Activated CD8-positive, alpha-beta memory T cell treated with anti-CD3 and anti-CD28 coated beads, Interleukin-2, amount 50 U/mL, for 1 hour (primary cell): Measurements from ENCODE around the gene CES4A.
"Not testable (repeated sequence)": the region's sequence is repeated elsewhere in the genome, so short reads cannot be mapped to it uniquely, and the experiment has no call there.

Experiments used
- DNase-seq: peaks from one replicate; pipeline ENCODE4 v3.0.0-alpha.2; 2020; ENCODE audit errors: extremely low read depth

CES4A gene

GRCh38 chr16:66984892-66985311, 3.5 kb upstream of the CES4A start:
- no peak for DNase-seq

GRCh38 chr16:66986559-66986958, 1.8 kb upstream of the CES4A start:
- no peak for DNase-seq

- no peak for DNase-seq
Measured at GRCh38 chr16:66991545-66992077, 3.2 kb downstream of the CES4A start.

GRCh38 chr16:66993558-66993957, 5.2 kb downstream of the CES4A start:
- not testable (repeated sequence) for DNase-seq

GRCh38 chr16:66996324-66996982, 8.1 kb downstream of the CES4A start:
- DNase-seq = no peak

- no peak for DNase-seq
Measured at GRCh38 chr16:66996983-66997358, 8.6 kb downstream of the CES4A start.

GRCh38 chr16:67000384-67001351, 12.3 kb downstream of the CES4A start:
- no peak for DNase-seq

- no peak for DNase-seq
Measured at GRCh38 chr16:67001726-67002125, 13.3 kb downstream of the CES4A start.

- no peak for DNase-seq
Measured at GRCh38 chr16:67006930-67007658, 18.7 kb downstream of the CES4A start.

- no peak for DNase-seq
Measured at GRCh38 chr16:67009158-67009557, 20.8 kb downstream of the CES4A start.

- no peak for DNase-seq
Measured at GRCh38 chr16:67011274-67011673, 22.9 kb downstream of the CES4A start.

GRCh38 chr16:67013233-67013822, 24.9 kb downstream of the CES4A start:
- DNase-seq = no peak

GRCh38 chr16:67013823-67014633, 25.6 kb downstream of the CES4A start:
- peak; percentile 38 for DNase-seq

GRCh38 chr16:67014634-67015312, 26.4 kb downstream of the CES4A start:
- no peak for DNase-seq

GRCh38 chr16:67015313-67015731, 26.9 kb downstream of the CES4A start:
- DNase-seq = no peak

GRCh38 chr16:67016143-67016542, 27.8 kb downstream of the CES4A start:
- no peak for DNase-seq

- DNase-seq = no peak
Measured at GRCh38 chr16:67016681-67017420, 28.5 kb downstream of the CES4A start.

GRCh38 chr16:67017421-67017750, 29.0 kb downstream of the CES4A start:
- DNase-seq = no peak

- peak; percentile 53 for DNase-seq
Measured at GRCh38 chr16:67017810-67018488, 29.6 kb downstream of the CES4A start.
